Thoracic aorta (tissue), 2 donors: ENCODE data around the gene FOXP2. TPM values are rescaled to one million over a fixed set of nuclear protein-coding genes. Genes with fewer than 3 reads are reported as not detected.

Source experiments
- ATAC-seq: fragments of 150-250 bp; one replicate; pipeline ENCODE4 v1.8.0; 2017; ENCODE audit warnings: low read depth; ENCODE audit not compliant: insufficient number of reproducible peaks, low FRiP score
- DNase-seq: peaks from one replicate; pipeline ENCODE4 v3.0.0-alpha.2; 2020; ENCODE audit warnings: low spot score
- H3K27ac ChIP-seq, 2 donors: fragments of 200-600 bp; sonication (generic); 1 replicate in 1 of 2; 2 replicates in 1 of 2; pipeline ENCODE4 v1.5.1; 2016; ENCODE audit warnings: mild to moderate bottlenecking in 2 of 2, moderate library complexity in 2 of 2
- H3K27me3 ChIP-seq: fragments of 200-600 bp; sonication (generic); replicated peaks from 2 replicates; pipeline ENCODE4 v1.6.0; 2016; ENCODE audit warnings: mild to moderate bottlenecking; ENCODE audit not compliant: insufficient read depth
- H3K36me3 ChIP-seq: fragments of 200-600 bp; sonication (generic); one replicate; pipeline ENCODE4 v1.5.1; 2016
- H3K4me1 ChIP-seq, 2 donors: fragments of 200-600 bp; sonication (generic); 1 replicate in 1 of 2; 2 replicates in 1 of 2; pipeline versions ENCODE4 v1.5.1 to v1.6.0; 2016; ENCODE audit warnings: low read depth in 2 of 2, mild to moderate bottlenecking in 1 of 2; ENCODE audit not compliant: control insufficient read depth in 1 of 2
- H3K4me3 ChIP-seq: fragments of 200-600 bp; sonication (generic); 2 replicates; pipeline ENCODE4 v1.5.1; 2016; ENCODE audit warnings: mild to moderate bottlenecking
- H3K9me3 ChIP-seq: fragments of 200-600 bp; sonication (generic); 2 replicates; pipeline ENCODE4 v1.5.1; 2016
- total RNA-seq, 2 donors: library from RNA; depleted of rRNA; stranded (reverse); fragments of >200 nt; gene quantifications; one replicate each; pipeline versions ENCODE4 v1.1.0 to v1.2.3, GENCODE V29; 2016
- TF ChIP-seq, protein P1 (sequence below): fragments of 200-600 bp; sonication (generic); IDR thresholded peaks from one replicate; pipeline ENCODE4 v1.5.1; 2019; ENCODE audit warnings: antibody characterized with exemption

FOXP2 gene
- total RNA-seq, 2 donors from 2014 or later: 16.7 to 17.6 TPM

DNA sequence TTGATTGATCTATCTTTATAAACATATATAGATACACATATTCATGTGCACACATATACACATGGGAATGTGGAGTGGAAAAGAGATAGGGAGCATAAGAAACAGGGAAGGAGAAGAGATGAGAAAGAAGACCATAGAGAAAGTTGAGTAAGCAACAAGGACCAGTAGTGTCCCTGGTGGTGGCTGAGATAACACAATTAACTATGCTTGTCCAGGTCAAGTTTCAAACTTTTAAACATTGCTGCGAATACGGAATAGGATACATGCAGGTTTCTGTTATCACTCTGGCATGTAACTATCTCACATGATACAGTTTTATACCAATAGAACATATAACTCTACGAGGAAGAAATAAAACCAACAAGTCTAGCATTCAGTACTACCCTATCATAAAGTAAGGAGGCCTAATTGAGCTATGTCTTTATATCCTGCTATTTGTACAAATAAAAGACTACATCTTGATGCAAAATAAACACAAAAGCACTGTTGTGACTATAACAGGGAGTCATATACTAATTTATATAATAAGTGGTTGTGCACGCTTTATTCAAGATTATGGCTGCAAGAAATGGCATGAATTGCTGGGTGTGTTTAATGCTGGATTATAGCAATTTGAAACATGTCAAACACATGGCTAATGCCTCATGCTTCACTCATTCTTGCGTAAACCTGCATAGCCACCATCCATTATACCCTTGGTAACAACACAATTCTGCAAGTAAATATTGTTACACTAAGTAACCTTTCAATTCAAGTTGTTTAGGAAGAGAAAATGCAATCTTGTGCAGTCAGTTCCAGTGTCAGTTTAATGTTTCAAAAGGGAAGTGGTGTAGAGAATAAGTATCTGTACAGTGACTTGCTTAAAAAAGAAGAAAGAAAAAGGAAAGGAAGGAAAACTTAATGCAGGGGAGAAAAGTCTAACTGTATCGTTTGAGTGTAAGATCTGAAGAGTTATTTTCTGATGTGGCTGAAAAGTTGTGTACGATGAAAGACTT, 8.2 kb downstream of the FOXP2 start:
- Histone ChIP-seq H3K27ac (no peak overlapping the region), H3K36me3 (no peaks in the 10 kb centered on the region), H3K27me3 (no peaks in the 10 kb centered on the region), H3K4me1 (peaks cover 0 to 13% of the 10 kb centered on the region in 2 donors), H3K4me3 (no peak overlapping the region), H3K9me3 (no peaks in the 10 kb centered on the region)
- no peak for ATAC-seq
- no peak for DNase-seq
- TF ChIP-seq, protein P1, sequence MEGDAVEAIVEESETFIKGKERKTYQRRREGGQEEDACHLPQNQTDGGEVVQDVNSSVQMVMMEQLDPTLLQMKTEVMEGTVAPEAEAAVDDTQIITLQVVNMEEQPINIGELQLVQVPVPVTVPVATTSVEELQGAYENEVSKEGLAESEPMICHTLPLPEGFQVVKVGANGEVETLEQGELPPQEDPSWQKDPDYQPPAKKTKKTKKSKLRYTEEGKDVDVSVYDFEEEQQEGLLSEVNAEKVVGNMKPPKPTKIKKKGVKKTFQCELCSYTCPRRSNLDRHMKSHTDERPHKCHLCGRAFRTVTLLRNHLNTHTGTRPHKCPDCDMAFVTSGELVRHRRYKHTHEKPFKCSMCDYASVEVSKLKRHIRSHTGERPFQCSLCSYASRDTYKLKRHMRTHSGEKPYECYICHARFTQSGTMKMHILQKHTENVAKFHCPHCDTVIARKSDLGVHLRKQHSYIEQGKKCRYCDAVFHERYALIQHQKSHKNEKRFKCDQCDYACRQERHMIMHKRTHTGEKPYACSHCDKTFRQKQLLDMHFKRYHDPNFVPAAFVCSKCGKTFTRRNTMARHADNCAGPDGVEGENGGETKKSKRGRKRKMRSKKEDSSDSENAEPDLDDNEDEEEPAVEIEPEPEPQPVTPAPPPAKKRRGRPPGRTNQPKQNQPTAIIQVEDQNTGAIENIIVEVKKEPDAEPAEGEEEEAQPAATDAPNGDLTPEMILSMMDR: no peak

DNA sequence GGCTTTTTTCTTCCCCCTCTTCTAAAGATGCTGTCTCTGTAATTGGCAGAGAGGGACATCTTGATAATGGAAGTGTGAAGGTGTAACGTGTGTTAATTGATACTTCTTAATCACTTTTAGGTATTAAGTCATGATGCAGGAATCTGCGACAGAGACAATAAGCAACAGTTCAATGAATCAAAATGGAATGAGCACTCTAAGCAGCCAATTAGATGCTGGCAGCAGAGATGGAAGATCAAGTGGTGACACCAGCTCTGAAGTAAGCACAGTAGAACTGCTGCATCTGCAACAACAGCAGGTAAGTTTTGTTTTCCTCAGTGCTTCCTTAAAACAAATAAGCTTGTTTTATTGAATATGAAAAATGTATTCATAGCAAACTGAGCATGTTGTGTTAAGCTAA, 11.8 kb downstream of the FOXP2 start:
- Histone ChIP-seq H3K27me3 (no peaks in the 10 kb centered on the region), H3K9me3 (no peaks in the 10 kb centered on the region), H3K27ac (no peak overlapping the region), H3K36me3 (no peaks in the 10 kb centered on the region), H3K4me3 (no peak overlapping the region), H3K4me1 (no peaks in the 10 kb centered on the region)
- no peak for DNase-seq
- TF ChIP-seq, protein P1: no peak
- no peak for ATAC-seq

DNA sequence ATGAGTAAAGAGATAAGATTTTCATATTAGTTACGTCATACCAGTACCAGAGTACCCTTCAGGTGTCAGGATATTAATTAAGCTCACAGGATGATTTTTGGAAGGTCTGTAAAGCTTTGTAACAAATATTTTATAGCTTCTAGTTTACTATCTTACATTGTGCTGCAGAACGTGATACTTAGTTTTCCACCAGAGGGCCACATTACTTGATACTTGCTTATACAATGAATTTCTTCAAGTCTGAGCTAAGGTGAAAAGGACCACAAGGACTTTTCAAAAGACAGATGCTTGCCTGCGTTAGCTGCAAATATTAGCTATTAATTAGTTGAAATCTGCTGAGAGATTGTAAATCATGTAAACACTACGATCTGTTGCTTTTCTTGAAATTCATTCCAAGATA, 12.2 kb downstream of the FOXP2 start:
- TF ChIP-seq, protein P1: no peak
- Histone ChIP-seq H3K27ac (no peak overlapping the region), H3K36me3 (no peaks in the 10 kb centered on the region), H3K4me3 (no peak overlapping the region), H3K4me1 (no peaks in the 10 kb centered on the region), H3K27me3 (no peaks in the 10 kb centered on the region), H3K9me3 (no peaks in the 10 kb centered on the region)
- DNase-seq (no peak), ATAC-seq (no peak)

DNA sequence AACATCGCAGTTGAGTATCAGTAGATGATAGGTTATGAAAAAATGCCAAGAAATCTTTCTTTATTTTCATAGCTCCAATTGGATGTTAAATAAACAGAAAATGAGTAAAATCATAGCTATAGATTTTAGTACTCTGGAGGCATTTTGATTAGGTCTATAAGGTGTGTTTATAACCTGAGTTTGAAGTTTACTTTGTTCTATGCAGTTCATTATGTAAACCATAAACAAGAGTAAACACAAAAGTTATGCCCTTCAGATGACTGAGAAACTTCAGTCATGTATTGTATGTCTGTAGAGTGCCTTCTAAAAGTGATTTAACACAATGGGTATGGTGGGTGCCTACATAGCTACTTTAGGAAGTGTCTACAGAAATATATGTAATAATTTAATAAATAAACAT, 13.6 kb downstream of the FOXP2 start:
- no peaks in the 10 kb centered on the region for H3K36me3 ChIP-seq
- no peaks in the 10 kb centered on the region for H3K9me3 ChIP-seq
- no peaks in the 10 kb centered on the region for H3K4me1 ChIP-seq
- ATAC-seq (no peak), DNase-seq (no peak)
- no peak overlapping the region for H3K4me3 ChIP-seq
- TF ChIP-seq, protein P1: no peak
- H3K27ac ChIP-seq: no peak overlapping the region
- H3K27me3 ChIP-seq: no peaks in the 10 kb centered on the region

DNA sequence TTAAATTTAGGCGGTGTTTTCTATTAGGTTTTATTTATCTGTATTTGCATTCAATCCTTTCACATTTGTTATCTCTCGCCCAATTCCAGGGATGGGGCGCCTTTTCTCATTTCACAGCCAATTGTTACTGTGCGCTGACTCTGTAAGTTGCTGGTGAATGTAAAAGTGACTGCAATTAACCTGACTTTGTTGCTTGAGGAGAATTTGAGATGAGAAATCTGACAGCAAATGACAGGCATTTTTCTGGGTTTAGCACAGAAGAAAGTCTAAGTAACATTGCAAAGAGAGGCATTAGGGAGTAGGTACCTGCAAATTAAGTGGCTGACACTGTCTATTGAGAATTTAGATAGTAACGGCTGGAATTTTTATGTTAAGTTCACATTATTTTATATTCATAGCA, 16.6 kb downstream of the FOXP2 start:
- Histone ChIP-seq H3K27ac (no peak overlapping the region), H3K36me3 (no peaks in the 10 kb centered on the region), H3K4me3 (no peak overlapping the region), H3K9me3 (no peaks in the 10 kb centered on the region), H3K4me1 (no peaks in the 10 kb centered on the region), H3K27me3 (no peaks in the 10 kb centered on the region)
- TF ChIP-seq, protein P1: no peak
- ATAC-seq (no peak), DNase-seq (no peak)
